A673 (cell line): Measurements from ENCODE around the gene PITX3. TPM values are rescaled to one million over a fixed set of nuclear protein-coding genes. Genes with fewer than 3 reads are reported as not detected.

Experiments
- BruUV-seq: library from RNA; stranded (reverse); fragments of 400-500 nt; replicated peaks from 2 replicates; lab custom pipeline; 2021; lab: Mats Ljungman, UMichigan
- CTCF ChIA-PET: fragments of 300-600 bp; sonication (Branson Sonifier 250); formaldehyde crosslinking; loops from one replicate; lab custom pipeline; 2022; ENCODE audit warnings: antibody characterized with exemption; lab: Charles Lee
- POLR2A ChIA-PET: fragments of 300-600 bp; sonication (Branson Sonifier 250); formaldehyde crosslinking; loops from one replicate; lab custom pipeline; 2022; ENCODE audit warnings: antibody characterized with exemption; ENCODE audit not compliant: low non-redundant PET; lab: Charles Lee
- DNase-seq: peaks from one replicate; pipeline ENCODE4 v3.0.0-alpha.2; 2015; ENCODE audit warnings: low spot score
- H3K27ac ChIP-seq: fragments of 200-600 bp; sonication (generic); 2 replicates; pipeline ENCODE4 v1.5.1; 2016; ENCODE audit warnings: mixed run types, low read depth, mild to moderate bottlenecking, mixed read lengths, antibody characterized with exemption, low read length; ENCODE audit not compliant: poor library complexity, severe bottlenecking
- H3K27me3 ChIP-seq: fragments of 200-600 bp; sonication (generic); replicated peaks from 2 replicates; pipeline ENCODE4 v1.6.1; 2017; ENCODE audit warnings: mixed run types, low read depth, mild to moderate bottlenecking, mixed read lengths, antibody characterized with exemption, low read length; ENCODE audit not compliant: insufficient read depth, poor library complexity
- H3K36me3 ChIP-seq: fragments of 200-600 bp; sonication (generic); 2 replicates; pipeline ENCODE4 v1.6.1; 2016; ENCODE audit warnings: mixed run types, mild to moderate bottlenecking, mixed read lengths, antibody characterized with exemption, low read length; ENCODE audit not compliant: insufficient read depth, poor library complexity, severe bottlenecking
- H3K4me1 ChIP-seq: fragments of 200-600 bp; sonication (generic); 2 replicates; pipeline ENCODE4 v1.6.1; 2017; ENCODE audit warnings: mixed run types, mild to moderate bottlenecking, mixed read lengths, antibody characterized with exemption, low read length; ENCODE audit not compliant: insufficient read depth, poor library complexity, severe bottlenecking
- H3K4me3 ChIP-seq: fragments of 200-600 bp; sonication (generic); 2 replicates; pipeline ENCODE4 v1.5.1; 2016; ENCODE audit warnings: low read depth, mixed run types, mild to moderate bottlenecking, mixed read lengths, low read length; ENCODE audit not compliant: poor library complexity, severe bottlenecking
- H3K9me3 ChIP-seq: fragments of 200-600 bp; sonication (generic); 2 replicates; pipeline ENCODE4 v1.6.1; 2016; ENCODE audit warnings: mixed run types, low read depth, mild to moderate bottlenecking, mixed read lengths, antibody characterized with exemption, low read length; ENCODE audit not compliant: poor library complexity, severe bottlenecking
- CTCF ChIP-seq: fragments of 300-800, 200-600 bp; sonication (generic); conservative IDR thresholded peaks from 2 replicates; pipeline ENCODE4 v1.5.1; 2017; ENCODE audit warnings: low read depth, mild to moderate bottlenecking, antibody characterized with exemption, low read length, moderate library complexity, mixed read lengths
- EZH2 ChIP-seq: fragments of 200-600 bp; sonication (generic); IDR thresholded peaks from 2 replicates; pipeline ENCODE4 v1.6.1; 2017; ENCODE audit warnings: borderline replicate concordance, low read depth, mild to moderate bottlenecking, mixed read lengths, antibody characterized with exemption, low read length; ENCODE audit not compliant: poor library complexity, severe bottlenecking
- intact Hi-C: fragments of 100-400 bp; cut with micrococcal nuclease; formaldehyde crosslinking; loops from one replicate; pipeline ENCODE4 v1.10.0; 2022; ENCODE audit not compliant: unreplicated experiment
- total RNA-seq: library from RNA; stranded (reverse); gene quantifications from 2 replicates; pipeline ENCODE4 v1.2.3, GENCODE V29; 2021

The PITX3 gene
- total RNA-seq, 1 experiment from 2014 or later, result not detected

- POLR2A ChIA-PET, result interaction anchor here (0.6 kb wide), 1 partner anchor 527 kb away, joined by 3 read pairs; no protein-coding TSS in a partner anchor
Observed at GRCh38 chr10:102188298-102188940, 52.9 kb downstream of the PITX3 start.

GRCh38 chr10:102185811-102186527 is 55.3 kb downstream of the PITX3 start:
- POLR2A ChIA-PET, result interaction anchor here (0.6 kb wide), 1 partner anchor 684 kb away, joined by 3 read pairs; the partner anchor contains the start of gene AS3MT
- BruUV-seq, result no TSS peak
- H3K27ac ChIP-seq, result no peak overlapping the region

More at GRCh38 chr10:102188298-102188940, 52.9 kb downstream of the PITX3 start:
- H3K4me3 ChIP-seq, result no peak overlapping the region
- no peak for TF ChIP-seq CTCF
- TF ChIP-seq EZH2, result no peak
- H3K27me3 ChIP-seq, result no peaks in the 10 kb centered on the region
- DNase-seq, result no peak
- no peaks in the 10 kb centered on the region for H3K4me1 ChIP-seq
- peaks cover 19% of the 10 kb centered on the region for H3K9me3 ChIP-seq
- H3K27ac ChIP-seq, result no peak overlapping the region
- CTCF ChIA-PET, result no interaction called here
- intact Hi-C loops, result no loop called here
- no TSS peak for BruUV-seq
- H3K36me3 ChIP-seq, result no peaks in the 10 kb centered on the region

GRCh38 chr10:102185272-102185671 is 56.0 kb downstream of the PITX3 start:
- H3K4me3 ChIP-seq, result no peak overlapping the region
- no peaks in the 10 kb centered on the region for H3K27me3 ChIP-seq
- no peaks in the 10 kb centered on the region for H3K36me3 ChIP-seq
- ChIA-PET POLR2A (no interaction called here), CTCF (no interaction called here)
- TF ChIP-seq EZH2 (no peak), CTCF (no peak)
- no peak for DNase-seq
- no TSS peak for BruUV-seq
- intact Hi-C loops, result no loop called here
- H3K9me3 ChIP-seq, result peaks cover 9% of the 10 kb centered on the region
- H3K4me1 ChIP-seq, result no peaks in the 10 kb centered on the region
- H3K27ac ChIP-seq, result no peak overlapping the region

More at GRCh38 chr10:102185811-102186527, 55.3 kb downstream of the PITX3 start:
- DNase-seq, result peak; percentile 55
- no peaks in the 10 kb centered on the region for H3K36me3 ChIP-seq
- no peaks in the 10 kb centered on the region for H3K4me1 ChIP-seq
- intact Hi-C loops, result no loop called here
- CTCF ChIA-PET, result no interaction called here
- H3K4me3 ChIP-seq, result no peak overlapping the region
- TF ChIP-seq CTCF (no peak), EZH2 (no peak)
- no peaks in the 10 kb centered on the region for H3K27me3 ChIP-seq
- H3K9me3 ChIP-seq, result peaks cover 9% of the 10 kb centered on the region
